8988T (cell line): Measurements from ENCODE around the gene ACSL4.
"Not testable (repeated sequence)": the region's sequence is repeated elsewhere in the genome, so short reads cannot be mapped to it uniquely, and the experiment has no call there.

ENCODE experiments used
- DNase-seq: peaks from one replicate; pipeline ENCODE4 v3.0.0; 2011

Gene ACSL4

DNA sequence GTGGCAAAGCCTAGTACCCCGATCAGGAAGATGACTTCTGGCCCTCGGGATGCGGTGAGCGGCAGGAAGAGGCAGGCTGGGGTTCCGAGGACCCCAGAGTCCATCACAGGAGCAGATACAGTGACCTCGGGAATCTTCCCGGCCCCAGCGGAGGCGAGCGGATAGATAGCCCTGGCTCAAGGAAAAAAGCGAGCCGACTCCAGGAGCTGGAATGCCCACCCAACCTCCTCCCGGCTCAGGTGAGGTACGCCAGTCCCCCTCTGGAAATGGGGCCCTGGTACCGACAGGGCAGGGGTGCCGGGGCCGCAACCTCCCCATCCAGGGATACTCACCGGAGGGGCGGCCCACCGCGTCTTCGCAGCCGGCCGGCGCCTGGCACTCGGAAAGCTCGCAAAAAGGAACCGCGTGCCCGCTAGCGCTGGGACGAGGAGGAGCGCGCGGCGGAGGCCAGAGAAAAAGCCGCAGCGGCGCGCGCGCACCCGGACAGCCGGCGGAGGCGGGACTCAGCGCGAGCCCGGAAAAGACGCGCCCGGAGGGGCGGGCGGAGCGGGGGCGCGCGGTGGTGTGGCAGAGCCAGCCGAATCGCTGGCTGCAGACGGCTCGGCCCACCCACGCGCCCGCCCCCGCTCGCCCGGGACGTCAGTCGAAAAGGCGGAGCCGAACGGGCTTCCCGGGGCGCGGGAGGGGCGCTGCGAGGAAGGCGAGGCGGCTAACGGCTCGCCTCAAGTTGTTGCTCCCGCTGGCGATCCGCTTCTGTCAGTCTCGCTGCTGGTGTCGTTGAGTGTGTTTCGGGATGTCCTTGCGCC is at the start of gene ACSL4:
ACSL4 (minus strand) TSS at position 451 of the 806 bp plus-strand sequence. CDS start 49,894 bp downstream, outside the sequence.
- peak; percentile 31 for DNase-seq

DNA sequence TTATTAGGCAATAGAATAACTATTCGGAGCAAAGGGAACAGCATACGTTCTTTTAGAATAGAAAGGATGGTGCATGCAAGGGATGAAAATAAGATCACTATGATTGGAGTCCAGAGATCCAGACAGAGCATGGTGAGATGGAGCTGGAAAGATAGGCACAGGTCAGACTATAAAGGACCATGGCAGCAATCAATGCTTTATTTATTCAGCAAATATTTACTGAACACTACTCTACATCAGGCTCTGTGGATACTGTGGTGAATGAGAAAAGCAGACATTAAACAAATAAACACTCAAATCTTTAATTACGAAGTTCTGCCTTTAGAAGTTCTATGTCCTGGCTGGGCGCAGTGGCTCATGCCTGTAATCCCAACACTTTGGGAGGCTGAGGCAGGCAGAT is 44.7 kb upstream of the ACSL4 start:
- DNase-seq = no peak

DNA sequence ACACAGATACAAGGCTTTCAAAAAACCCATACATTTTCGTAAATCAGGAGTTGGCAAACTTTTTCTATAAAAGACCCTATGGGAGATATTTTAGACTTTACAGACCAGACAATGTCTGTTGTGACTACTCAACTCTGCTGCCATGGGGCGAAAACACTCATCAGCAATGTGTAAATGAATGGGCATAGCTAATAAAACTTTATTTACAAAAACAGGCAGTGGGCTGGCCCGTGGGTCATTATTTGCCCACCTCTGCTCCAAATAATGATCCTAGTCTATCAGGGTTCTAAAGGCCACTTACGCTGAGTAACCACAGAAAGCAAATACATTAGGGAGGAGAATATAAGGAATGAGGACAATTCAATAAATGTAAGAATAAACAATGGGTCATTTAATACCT is 43.9 kb upstream of the ACSL4 start:
- DNase-seq = no peak

DNA sequence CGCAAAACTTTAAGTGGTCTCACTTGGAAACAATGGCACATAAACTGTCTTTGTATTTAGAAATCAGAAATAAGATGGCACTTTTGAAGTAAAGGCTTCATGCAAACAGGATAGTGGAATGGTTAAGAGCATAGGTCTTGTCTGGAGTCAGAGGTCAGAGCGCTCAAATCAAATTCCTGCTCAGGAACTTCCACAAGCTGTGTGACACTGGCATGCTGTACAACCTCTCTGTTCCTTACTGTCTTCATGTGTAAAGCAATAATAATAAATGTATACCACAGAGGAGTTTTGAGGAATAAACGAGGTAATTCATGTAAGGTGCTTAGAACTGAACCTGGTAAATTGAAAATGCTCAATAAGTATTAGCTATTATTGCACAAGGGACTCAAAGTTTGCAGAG is 43.4 kb upstream of the ACSL4 start:
- DNase-seq = no peak

DNA sequence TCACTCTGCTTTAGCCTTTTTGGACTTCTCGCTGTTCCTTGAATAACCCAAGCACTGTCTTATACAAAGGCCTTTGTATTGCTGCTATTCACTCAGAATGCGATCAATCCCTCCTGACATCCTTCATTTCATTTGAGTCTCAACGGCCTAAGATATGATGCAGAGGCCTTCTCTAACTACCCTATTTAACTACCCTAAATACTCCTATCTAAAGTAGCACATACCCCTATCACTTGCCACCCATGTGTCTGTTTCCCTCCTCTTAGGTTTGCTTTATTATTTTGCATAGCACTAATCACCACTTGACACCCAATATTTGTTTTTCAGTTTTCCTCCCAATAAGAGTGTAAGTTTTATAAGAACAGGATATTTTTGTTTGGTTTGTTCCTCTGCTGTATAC is 42.3 kb upstream of the ACSL4 start:
- no peak for DNase-seq

DNA sequence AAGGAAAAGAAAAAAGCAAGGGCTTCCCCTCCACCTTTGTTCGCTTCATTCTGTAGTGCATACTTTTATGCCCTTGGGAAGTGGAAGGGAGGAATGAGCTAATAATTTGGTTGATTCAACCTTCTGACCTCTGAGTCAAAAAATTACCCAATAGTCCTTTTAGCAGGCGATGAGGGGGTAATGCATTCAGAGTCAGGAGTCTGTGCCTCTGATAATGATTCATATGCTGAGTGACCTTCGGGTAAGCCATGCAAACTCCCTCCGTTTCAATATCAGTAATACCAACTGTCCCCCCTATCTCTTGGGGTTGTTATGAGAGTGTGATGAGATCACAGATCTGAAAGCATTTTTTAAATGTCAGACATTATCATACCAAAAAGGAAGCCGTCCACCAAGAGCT is 41.6 kb upstream of the ACSL4 start:
- no peak for DNase-seq

DNA sequence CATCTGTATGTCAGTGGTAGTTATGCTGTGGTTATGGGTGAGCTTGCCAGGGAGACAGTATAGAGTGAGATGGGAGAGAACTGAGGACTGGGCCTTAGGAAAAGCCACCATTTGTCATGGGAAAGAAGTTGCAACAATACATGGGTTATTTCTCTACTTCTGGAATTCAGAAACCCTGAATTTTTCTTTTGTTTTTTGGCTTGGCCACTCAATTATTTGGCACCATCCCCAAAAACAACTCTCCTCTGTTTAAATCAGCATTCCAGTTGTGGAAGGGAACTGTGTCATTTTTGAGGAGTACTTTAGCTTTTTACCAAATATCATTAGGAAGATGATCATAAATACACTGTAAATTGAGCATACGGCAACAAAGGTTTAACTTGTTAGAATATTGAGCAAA is 41.1 kb upstream of the ACSL4 start:
- no peak for DNase-seq

DNA sequence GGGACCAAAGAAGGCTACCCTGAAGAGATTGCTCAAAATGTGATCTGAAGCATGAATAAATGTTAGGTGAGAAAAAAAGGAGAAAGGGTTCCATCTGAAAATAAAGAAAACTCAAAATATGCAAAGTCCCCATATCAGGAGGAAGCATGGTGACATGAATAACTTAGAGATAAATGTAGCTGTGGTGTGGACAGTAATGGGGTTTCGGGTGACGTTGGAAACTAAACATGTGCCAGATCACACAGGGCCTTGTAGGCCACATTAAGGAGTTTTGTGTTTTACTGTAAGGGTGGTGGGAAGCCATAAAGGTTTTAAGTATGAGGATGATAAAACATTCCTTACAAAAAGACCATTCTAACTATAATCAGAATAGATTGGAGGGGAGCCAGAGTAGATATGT is 40.3 kb upstream of the ACSL4 start:
- no peak for DNase-seq

DNA sequence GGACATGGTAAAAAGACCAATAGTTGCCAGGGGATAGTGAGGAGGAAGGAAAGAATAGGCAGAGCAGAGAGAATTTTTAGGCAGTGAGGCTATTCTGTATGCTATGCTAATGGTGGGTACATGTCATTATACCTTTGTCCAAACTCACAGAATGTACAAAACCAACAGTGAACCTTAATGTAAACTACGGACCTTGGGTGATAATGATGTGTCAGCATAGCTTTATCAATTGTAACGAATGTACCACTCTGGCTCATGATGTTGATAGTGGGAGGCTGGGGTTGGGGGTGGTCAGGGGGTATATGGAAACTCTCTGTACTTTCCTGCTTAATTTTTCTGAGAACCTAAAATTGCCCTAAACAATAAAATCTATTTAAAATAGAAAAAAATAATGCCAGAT is 37.7 kb upstream of the ACSL4 start:
- no peak for DNase-seq

DNA sequence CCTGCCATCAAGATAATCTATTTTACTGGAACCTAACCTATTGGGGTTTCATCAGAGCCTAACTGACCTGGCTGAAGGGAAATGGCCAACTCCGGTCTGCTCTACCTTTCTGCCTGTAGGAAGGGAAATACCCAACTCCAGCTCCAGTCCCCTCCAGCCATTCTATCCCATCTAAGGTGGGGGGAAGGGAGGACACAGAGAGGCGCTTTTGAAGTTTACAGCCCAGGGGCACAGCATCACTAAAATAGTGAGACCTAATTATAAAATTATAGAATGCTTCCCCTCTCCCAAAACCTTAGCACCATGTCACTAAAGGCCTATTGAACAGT is 27.8 kb upstream of the ACSL4 start:
- no peak for DNase-seq

DNA sequence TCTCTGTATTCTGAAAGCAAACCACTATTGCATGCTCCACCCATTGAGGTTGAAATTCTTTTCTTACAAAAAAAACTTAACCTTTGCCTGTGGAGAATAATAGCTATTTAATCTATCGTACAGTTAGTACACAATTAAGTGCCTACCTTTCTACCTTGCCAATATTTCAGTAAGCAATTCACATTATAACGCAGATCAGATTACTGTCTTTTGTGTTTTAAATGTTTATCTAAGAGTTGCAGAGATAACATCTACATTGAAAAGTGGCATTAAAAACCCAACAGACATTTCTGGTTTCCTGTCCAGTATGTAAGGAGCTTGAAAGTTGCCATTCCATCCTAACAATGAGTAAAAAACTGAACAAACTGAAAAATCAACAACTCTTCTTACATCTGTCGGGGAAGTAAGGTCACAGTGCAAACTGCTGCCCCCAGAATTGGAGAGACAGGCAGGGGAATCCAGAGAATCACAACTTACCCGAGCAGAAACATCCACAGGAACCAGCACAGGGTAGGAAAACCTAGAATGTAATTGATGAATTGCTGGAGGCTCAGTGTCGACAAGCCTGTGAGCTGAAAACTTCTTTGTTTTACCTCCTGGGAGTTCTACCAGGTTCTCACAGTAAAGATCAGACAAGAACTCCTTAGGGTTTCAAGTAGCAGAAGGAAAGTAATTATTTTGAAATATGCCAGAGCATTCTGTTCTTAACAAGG is 27.3 kb upstream of the ACSL4 start:
- DNase-seq = no peak

DNA sequence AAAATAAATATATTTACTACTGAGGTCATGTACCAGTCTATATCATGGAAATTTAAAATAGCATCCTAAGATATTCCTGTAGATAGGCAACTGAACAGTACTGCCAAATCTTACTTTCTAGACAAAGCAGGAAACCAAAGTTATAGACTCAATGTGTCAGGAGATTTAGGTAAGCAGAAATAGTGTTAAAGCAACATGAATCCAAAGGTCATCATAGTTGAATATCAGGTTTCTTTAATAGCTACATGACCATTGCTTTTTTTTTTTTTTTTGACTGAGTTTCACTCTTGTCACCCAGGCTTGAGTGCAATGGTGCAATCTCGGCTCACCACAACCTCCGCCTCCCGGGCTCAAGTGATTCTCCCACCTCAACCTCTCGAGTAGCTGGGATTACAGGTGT is 20.2 kb upstream of the ACSL4 start:
- no peak for DNase-seq

DNA sequence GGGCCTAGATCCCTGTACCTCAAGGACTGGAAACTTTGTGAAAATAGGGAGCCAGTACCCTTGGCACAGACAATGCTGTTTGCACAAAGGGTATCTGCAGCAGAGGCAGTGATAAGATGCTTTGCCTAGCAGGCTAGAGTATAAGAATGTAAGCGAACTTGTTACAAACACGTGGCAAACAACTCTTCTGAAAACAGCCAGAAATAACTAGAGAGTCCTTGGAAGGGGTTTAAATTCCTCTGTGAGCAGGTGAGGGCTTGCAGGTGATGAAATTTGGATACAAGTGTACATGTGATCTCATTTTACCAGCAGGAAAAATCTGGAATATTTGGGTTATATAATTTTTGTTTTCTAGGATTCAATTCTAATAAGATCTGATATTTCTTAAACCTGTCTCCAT is 18.6 kb upstream of the ACSL4 start:
- no peak for DNase-seq

DNA sequence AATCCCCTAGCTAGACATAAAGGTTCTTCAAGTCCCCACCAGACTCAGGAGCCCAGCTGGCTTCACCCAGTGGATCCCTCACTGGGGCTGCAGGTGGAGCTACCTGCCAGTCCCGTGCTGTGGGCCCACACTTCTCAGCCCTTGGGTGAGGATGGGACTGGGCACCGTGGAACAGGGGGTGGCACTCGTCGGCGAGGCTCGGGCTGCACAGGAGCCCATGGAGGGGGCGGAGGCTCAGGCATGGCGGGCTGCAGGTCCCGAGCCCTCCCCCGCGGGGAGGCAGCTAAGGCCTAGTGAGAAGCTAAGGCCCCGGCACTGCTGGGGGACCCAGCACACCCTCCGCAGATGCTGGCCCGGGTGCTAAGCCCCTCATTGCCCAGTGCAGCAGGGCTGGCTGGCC is 16.1 kb upstream of the ACSL4 start:
- no peak for DNase-seq

DNA sequence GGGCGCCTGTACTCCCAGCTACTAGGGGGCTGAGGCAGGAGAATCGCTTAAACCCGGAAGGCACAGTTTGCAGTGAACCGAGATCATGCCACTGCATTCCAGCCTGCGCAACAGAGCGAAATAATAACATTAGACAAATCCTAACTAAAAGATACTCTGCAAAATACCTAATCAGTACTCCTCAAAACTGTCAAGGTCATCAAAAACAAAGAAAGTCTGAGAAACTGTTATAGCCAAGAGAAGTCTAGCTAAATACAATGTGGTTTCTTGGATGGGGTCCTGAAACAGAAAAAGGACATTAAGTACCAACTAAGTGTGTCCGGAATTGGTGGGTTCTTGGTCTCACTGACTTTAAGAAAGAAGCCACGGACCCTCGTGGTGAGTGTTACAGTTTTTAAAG is 14.6 kb upstream of the ACSL4 start:
- no peak for DNase-seq

DNA sequence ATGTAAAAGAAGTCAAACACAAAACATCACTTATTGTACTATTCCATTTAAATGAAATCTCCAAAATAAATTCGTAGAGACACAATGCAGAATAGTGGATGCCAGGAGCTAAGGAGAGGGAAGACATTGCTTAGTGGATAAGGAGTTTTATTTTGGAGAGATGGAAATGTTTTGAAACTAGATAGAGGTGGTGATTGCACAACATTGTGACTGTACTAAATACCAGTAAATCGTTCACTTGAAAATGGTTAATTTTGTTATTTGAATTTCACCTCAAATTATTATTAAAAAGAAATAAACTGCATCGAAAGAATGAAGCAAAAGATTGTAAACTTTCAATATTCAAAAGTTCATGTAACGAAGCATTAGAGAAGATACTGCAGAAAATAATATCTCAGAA is 9.7 kb upstream of the ACSL4 start:
- DNase-seq = no peak

DNA sequence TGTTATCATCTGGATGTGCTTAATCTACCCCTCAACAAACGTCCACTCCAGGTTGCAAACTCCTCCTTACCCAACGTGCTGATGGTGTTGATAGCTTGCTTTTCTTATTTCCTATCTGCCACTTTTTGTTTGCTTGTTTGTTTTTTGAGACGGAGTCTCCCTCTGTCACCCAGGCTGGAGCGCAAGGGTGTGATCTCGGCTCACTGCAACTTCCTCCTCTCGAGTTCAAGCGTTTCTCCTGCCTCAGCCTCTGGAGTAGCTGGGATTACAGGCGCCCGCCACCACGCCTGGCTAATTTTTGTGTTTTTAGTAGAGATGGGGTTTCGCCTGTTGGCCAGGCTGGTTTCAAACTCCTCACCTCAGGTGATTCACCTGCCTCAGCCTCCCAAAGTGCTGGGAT is 7.8 kb upstream of the ACSL4 start:
- DNase-seq = not testable (repeated sequence)

DNA sequence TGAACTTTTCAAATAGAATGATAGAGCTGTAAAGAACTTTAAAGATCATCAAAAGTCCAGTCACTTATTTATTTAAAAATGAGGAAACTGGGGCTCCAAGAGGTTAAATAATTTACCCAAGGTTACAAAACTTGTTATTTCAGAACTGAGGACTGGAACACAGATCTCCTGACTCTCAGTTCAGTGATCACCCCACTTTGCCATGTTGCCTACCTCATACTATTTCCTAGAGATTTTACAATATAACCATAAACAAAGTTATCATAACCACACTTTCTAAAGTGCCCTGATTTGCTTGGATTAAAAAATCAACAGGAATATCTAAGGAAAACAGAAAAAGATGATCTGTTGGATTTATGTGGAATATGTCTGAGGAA is 7.4 kb upstream of the ACSL4 start:
- no peak for DNase-seq

DNA sequence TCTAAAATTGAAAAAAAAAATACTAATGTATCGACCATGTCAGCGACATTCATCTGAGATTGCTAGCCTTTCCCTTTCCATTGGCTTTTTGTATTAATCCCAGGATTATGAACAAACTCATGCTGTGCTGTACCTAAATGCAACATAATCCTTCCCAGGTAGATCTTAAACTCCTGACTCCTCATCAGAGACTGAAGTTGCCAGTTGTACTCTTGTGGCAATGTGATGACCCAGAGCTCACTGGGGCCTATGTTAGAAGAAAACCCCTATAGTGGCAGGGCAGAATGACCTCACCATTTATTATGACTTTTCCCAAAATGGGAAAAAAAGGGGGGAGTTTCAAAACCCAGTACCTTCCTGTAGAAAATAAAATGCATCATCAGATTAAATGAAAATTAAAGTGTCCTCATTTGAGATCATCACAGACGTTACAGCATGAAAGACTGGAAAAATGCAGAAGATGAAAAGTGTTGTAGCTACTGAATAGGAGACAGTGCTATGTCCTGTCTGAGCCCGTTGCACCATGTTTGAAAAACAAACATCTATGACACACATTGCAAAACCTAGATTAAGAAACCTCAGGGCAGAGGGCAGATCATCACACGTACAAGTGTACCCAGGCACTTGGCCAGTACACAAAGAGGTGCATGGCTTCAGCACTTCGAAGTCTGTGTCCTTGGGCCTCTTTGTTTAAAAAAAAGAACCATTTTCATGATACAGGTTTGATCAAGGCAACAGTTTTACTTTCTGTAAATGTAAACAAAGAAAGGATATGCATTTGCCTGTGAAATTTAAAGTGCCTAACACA is 6.8 kb upstream of the ACSL4 start:
- DNase-seq = no peak

DNA sequence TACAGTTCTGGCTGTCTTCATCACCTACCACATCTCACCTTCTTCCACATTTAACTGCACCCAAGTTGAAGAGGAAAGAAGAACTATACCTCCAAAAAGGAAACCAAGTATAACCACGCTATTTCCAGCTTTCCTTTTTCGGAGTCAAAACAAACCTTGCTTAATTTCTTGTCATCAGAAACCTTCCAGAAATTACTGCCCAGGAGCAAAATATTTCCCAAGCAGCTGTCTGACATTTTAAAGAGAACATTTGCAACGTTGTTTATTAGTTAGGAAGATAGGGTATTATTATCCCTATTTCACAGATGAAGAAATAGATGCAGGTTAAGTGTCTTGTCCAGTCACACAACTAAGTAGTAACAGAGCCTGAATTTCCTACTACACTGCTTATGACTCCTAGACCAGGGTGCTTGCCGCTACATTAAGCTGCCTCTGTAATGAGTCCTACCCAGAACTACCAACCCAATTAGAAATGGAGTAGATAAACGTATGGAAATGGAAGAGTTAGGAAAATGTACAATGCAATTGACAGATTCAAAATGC is 2.2 kb upstream of the ACSL4 start:
- DNase-seq = no peak

DNA sequence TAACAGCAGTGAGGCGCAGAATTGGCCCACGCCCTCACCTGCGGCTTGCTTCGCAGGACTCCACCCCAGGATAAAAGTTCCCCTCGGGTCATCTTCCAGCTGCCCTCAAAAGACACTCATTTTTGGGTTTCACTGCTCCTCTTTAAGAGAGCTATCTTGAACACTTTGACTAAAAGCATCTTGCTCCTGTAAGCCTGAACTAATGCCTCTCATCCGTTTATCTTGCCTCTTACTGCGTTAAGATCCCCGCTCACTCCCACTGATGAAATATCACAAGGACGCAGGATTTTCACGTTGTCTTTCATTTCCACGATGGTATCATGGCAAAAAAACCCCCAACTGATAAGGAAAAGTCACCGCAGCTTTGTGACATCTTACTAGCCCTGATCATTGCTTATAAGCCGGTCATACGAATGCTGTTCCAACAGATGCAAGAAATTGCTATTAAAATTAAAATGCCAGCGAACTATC is 591 bp upstream of the ACSL4 start:
- DNase-seq = no peak

DNA sequence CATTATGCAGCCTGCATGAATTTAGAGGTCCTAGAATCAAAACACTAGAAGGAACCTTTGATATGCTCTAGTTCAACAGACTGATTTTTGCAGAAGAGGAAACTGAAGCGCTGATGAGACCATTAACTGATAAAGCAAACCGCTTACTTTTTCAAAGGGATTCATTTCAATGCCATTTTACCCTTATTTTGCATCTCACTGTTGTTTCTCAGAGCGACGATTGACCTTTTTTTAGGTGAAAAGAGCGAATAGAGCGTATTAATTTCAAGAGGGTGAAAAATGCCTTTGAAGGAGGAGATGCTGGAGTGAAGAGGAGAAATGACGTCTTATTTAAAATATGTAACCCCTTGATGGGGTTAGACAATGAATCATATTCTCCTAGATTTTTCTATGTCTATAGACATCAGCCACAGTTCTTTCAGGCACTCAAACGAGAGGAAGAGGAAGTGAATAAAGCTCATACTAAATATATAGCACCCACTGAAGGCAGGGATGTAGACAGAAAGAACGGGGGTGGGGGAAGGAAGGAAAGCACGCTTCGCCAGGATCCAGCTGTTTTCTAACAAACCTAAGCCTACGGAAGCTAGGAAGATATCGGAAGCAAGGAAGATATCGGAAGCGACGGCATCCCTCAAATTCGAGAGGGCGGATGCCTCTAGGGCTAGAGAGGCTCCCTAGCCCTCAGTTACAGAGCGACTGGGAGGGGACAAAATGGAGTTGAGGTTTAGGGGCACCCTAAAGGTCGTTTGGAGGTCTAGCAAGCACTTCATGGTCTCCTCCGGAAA is 848 bp downstream of the ACSL4 start:
- no peak for DNase-seq

DNA sequence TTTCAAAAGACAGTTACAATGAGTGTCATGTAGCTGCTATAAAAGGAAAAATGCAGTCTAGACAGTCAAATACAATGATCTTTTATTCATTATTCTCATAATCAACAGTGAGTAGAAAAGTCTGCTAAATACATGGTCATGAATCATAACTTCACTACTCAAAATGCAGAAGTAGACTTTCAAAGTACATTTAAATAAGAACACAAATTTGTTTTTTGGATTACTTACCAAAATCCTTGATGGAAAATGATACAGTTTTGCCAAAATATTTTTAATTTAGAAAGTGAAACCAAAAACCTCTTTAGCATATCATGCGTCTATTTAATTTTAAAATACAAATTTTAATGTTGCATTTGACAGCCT is 4.9 kb downstream of the ACSL4 start:
- no peak for DNase-seq
